HG02610 (cell line): ENCODE data around the gene CASP8.

Experiments used
- ATAC-seq: cut with Tn5 transposase; IDR thresholded peaks from one replicate; pipeline ENCODE4 v1.9.1; 2021; ENCODE audit warnings: mild to moderate bottlenecking, moderate library complexity; ENCODE audit not compliant: unreplicated experiment

Gene CASP8

DNA sequence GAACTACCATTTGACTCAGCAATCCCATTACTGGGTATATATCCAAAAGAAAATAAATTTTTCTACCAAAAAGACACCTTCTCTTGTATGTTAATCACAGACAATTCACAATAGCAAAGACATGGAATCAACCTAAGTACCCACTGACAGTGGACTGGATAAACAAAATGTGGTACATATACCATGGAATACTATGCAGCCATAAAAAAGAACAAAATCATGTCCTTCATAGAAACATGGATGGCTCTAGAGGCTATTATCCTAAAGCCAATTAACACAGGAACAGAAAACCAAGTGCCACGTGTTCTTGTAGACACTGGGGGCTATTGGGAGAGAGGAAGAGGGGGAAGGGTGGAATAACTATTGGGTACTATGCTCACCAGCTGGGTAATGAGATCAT is 69.1 kb downstream of the CASP8 start:
- ATAC-seq, result no peak
